Measurements from ENCODE around the gene SPOCK2. TPM values are rescaled to one million over a fixed set of nuclear protein-coding genes. Genes with fewer than 3 reads are reported as not detected.

SPOCK2 gene
- polyA plus RNA-seq, 1 experiment, result 0.04 TPM

DNA sequence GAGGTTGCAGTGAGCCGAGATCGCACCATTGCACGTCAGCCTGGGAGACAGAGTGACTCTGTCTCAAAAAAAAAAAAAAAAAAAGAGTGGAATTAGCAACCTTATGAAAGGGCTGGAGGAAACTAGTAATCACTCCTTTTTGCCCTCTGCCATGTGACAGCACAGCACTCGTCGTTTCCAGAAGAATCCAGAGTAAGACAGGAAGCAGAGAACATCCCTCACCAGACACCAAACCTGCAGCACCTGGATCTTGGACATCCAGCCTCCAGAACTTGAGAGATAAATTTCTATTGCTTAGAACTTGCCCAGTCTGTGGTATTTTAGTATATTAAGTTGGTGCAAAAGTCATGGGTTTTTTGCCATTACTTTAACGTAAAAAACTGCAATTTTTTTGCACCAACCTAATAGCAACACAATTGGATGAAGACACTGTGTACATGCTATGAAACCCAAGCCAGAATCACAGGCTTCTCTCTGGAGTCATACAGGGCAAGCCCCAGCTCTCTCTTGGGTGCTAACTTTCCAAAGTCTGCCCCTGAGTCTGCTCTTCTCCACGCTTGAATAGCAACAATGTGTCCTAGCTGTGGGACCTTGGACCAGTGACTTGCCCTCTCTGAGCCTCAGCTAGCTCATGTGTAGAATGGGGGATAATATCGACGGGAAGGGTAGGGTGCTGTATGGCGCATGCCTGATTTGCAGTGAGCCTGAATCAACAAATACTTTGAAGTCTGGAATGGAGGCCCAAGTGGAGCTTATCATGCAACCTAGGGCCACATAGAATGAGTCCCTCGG, 69.1 kb downstream of the SPOCK2 start:
- TF ChIP-seq, protein P1, sequence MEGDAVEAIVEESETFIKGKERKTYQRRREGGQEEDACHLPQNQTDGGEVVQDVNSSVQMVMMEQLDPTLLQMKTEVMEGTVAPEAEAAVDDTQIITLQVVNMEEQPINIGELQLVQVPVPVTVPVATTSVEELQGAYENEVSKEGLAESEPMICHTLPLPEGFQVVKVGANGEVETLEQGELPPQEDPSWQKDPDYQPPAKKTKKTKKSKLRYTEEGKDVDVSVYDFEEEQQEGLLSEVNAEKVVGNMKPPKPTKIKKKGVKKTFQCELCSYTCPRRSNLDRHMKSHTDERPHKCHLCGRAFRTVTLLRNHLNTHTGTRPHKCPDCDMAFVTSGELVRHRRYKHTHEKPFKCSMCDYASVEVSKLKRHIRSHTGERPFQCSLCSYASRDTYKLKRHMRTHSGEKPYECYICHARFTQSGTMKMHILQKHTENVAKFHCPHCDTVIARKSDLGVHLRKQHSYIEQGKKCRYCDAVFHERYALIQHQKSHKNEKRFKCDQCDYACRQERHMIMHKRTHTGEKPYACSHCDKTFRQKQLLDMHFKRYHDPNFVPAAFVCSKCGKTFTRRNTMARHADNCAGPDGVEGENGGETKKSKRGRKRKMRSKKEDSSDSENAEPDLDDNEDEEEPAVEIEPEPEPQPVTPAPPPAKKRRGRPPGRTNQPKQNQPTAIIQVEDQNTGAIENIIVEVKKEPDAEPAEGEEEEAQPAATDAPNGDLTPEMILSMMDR (IDR thresholded peaks at IDR 0.05; ENCODE audit: insufficient read depth, low read depth, low read length), result no peak
- ChIA-PET CTCF (no interaction called here), POLR2A (no interaction called here)
- Histone ChIP-seq H3K27me3 (ENCODE audit: control insufficient read depth, insufficient read depth, low read length) (no peaks in the 10 kb centered on the region), H3K4me3 (ENCODE audit: low read depth, low read length) (no peak overlapping the region), H3K36me3 (ENCODE audit: control insufficient read depth, insufficient read depth, low read length) (no peaks in the 10 kb centered on the region)
- no peak for DNase-seq (ENCODE audit: low read depth)

DNA sequence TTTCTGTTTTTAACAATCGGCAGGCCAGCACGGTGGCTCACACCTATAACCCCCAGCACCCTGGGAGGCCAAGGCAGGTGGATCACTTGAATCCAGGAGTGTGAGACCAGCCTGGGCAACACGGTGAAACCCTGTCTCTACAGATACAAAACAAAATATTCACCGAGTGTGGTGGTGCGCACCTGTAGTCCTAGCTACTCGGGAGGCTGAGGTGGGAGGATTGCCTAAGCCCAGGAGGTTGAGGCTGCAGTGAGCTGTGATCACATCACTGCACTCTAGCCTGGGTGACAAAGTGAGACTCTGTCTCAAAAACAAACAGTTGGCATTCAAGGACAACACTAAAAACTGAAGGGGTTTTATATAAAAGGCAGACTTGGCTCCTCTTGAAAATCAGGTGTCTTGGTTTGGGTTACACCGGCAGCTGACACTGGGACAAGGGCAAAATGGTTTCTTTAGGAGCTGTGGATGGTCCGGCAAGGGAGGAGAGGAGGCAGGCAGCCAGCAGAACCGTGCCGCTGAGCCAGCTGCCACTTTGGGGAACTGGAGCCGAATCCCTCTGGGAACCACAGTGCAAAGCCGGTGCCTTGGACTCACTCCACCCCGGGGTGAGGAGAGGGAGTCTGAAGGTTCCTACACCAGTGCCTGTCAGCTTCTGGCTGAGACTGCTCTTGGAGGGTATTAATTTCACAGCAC, 71.6 kb downstream of the SPOCK2 start:
- TF ChIP-seq, protein P1 (IDR thresholded peaks at IDR 0.05; ENCODE audit: insufficient read depth, low read depth, low read length), result no peak
- H3K27me3 ChIP-seq (ENCODE audit: control insufficient read depth, insufficient read depth, low read length), result no peaks in the 10 kb centered on the region
- CTCF ChIA-PET, result interaction anchor here (1.0 to 1.6 kb wide), 4 partner anchors 8 to 61 kb away, joined by 3 to 5 read pairs (median 3); no protein-coding TSS in a partner anchor
- no peak for DNase-seq (ENCODE audit: low read depth)
- H3K36me3 ChIP-seq (ENCODE audit: control insufficient read depth, insufficient read depth, low read length), result no peaks in the 10 kb centered on the region
- H3K4me3 ChIP-seq (ENCODE audit: low read depth, low read length), result no peak overlapping the region
- POLR2A ChIA-PET, result interaction anchor here (0.6 kb wide), 1 partner anchor 32 kb away, joined by 5 read pairs; no protein-coding TSS in a partner anchor

DNA sequence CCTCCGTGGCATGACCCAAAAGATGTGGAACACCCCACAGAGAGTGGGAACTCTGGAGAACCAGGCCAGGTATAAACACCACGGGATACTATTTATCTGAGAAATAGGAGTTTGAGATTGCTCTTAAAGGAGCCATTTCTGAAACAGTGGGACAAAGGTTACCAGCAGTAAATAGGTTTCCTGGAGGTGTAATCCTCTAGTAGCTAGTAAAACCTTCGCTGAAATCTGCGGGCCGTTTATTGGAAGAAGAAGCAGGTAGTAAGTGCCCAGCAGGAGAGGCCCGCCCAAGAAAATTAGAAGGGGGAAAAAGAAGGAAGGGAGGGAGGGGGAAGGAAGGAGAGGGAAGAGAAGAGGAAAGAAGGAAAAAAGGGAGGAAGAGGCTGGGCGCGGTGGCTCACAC, 72.5 kb downstream of the SPOCK2 start:
- Histone ChIP-seq H3K4me3 (ENCODE audit: low read depth, low read length) (no peak overlapping the region), H3K27me3 (ENCODE audit: control insufficient read depth, insufficient read depth, low read length) (no peaks in the 10 kb centered on the region), H3K36me3 (ENCODE audit: control insufficient read depth, insufficient read depth, low read length) (no peaks in the 10 kb centered on the region)
- ChIA-PET CTCF (no interaction called here), POLR2A (no interaction called here)
- TF ChIP-seq, protein P1 (IDR thresholded peaks at IDR 0.05; ENCODE audit: insufficient read depth, low read depth, low read length), result no peak
- DNase-seq (ENCODE audit: low read depth), result no peak

DNA sequence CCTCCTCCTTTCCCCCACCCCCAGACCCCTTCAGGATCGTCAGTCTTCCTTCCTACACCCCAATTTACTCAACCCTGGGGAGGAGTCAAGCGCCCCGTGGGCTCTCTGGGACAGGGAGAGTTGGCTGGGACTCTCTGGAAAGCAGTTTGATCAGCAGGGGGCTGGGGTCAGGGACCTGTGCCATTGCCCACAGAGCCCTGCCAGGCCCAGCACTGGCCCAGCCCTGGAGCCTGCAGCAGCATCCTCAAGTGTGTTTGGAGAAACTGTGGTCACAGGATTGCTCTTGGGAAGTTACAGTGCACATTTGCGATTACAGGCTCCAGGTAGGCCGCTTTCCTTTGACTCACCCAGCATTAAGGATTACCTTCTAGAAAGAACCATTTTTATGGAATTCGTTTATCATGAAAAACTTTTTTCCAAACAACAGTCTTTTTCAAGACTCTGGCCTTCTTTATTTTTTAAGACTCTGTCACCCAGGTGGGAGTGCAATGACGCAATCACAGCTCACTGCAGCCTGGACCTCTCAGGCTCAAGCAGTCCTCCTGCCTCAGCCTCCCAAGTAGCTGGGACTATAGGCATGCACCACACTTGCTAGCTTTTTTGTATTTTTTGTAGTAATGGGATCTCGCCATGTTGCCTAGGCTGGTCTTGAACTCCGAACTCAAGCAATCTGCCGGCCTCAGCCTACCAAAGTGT, 73.4 kb downstream of the SPOCK2 start:
- Histone ChIP-seq H3K36me3 (ENCODE audit: control insufficient read depth, insufficient read depth, low read length) (no peaks in the 10 kb centered on the region), H3K27me3 (ENCODE audit: control insufficient read depth, insufficient read depth, low read length) (no peaks in the 10 kb centered on the region), H3K4me3 (ENCODE audit: low read depth, low read length) (no peak overlapping the region)
- TF ChIP-seq, protein P1 (IDR thresholded peaks at IDR 0.05; ENCODE audit: insufficient read depth, low read depth, low read length), result no peak
- ChIA-PET POLR2A (no interaction called here), CTCF (interaction anchor here (1.4 kb wide), 1 partner anchor 33 kb away, joined by 4 read pairs; no protein-coding TSS in a partner anchor)
- DNase-seq (ENCODE audit: low read depth), result no peak

DNA sequence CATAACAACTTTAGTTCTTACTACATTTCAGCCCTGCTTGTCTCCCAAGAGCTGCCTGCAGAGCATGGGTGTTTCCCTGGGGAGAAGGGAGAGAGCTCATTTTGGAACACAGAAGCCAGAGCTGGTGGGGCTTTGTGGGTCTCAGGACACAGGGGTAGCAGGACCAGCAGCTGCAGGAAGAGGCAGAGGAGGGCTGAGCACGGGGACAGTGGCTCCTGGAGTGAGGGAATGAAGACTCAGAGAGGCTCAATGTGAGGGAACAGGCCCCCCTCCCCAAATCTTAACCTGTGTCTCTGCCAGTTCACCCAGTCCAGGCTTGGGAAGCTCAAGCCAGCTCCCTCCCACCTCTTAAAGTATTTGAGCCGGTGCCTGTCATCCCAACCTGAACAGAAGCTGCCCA, 74.2 kb downstream of the SPOCK2 start:
- POLR2A ChIA-PET, result no interaction called here
- Histone ChIP-seq H3K4me3 (ENCODE audit: low read depth, low read length) (no peak overlapping the region), H3K27me3 (ENCODE audit: control insufficient read depth, insufficient read depth, low read length) (no peaks in the 10 kb centered on the region), H3K36me3 (ENCODE audit: control insufficient read depth, insufficient read depth, low read length) (no peaks in the 10 kb centered on the region)
- no peak for DNase-seq (ENCODE audit: low read depth)
- CTCF ChIA-PET, result interaction anchor here (1.4 kb wide), 1 partner anchor 34 kb away, joined by 4 read pairs; no protein-coding TSS in a partner anchor
- TF ChIP-seq, protein P1 (IDR thresholded peaks at IDR 0.05; ENCODE audit: insufficient read depth, low read depth, low read length), result no peak
